MCF 10A (cell line): ENCODE measurements around the gene TPM1. TPM values are rescaled to one million over a fixed set of nuclear protein-coding genes. Genes with fewer than 3 reads are reported as not detected.

Experiments
- BruUV-seq: library from RNA; stranded (reverse); fragments of 400-500 nt; replicated peaks from 2 replicates; lab custom pipeline; 2021; lab: Mats Ljungman, UMichigan
- CTCF ChIA-PET: fragments of 300-600 bp; sonication (Branson Sonifier 250); formaldehyde crosslinking; extraction: SDS; loops from one replicate; lab custom pipeline; 2021; ENCODE audit warnings: antibody characterized with exemption, inconsistent platforms; lab: Yijun Ruan, JAX
- POLR2A ChIA-PET: fragments of 300-600, 350-650 bp; sonication (Branson Sonifier 250); formaldehyde crosslinking; extraction: SDS; loops from one replicate; lab custom pipeline; 2020; ENCODE audit warnings: antibody characterized with exemption, inconsistent platforms; lab: Yijun Ruan, JAX
- DNase-seq: peaks from one replicate; pipeline ENCODE4 v3.0.0-alpha.2; 2018; ENCODE audit not compliant: unreplicated experiment
- H3K27ac Mint-ChIP-seq: one replicate; pipeline ENCODE4 v1.8.0; 2022; ENCODE audit warnings: mild to moderate bottlenecking, low read depth, mixed read lengths; ENCODE audit not compliant: unreplicated experiment
- H3K27me3 Mint-ChIP-seq: one replicate; pipeline ENCODE4 v1.8.0; 2022; ENCODE audit warnings: mixed read lengths; ENCODE audit not compliant: insufficient read depth, unreplicated experiment
- H3K36me3 Mint-ChIP-seq: one replicate; pipeline ENCODE4 v1.8.0; 2022; ENCODE audit warnings: mild to moderate bottlenecking, moderate library complexity, mixed read lengths; ENCODE audit not compliant: insufficient read depth, unreplicated experiment
- H3K4me1 Mint-ChIP-seq: one replicate; pipeline ENCODE4 v1.8.0; 2022; ENCODE audit warnings: mixed read lengths; ENCODE audit not compliant: insufficient read depth, unreplicated experiment
- H3K4me3 Mint-ChIP-seq: one replicate; pipeline ENCODE4 v1.8.0; 2022; ENCODE audit warnings: mild to moderate bottlenecking, moderate library complexity, mixed read lengths; ENCODE audit not compliant: unreplicated experiment
- H3K9me3 Mint-ChIP-seq: one replicate; pipeline ENCODE4 v1.8.0; 2022; ENCODE audit warnings: mixed read lengths; ENCODE audit not compliant: unreplicated experiment
- intact Hi-C: fragments of 100-400 bp; cut with micrococcal nuclease; formaldehyde crosslinking; loops from 2 replicates; pipeline ENCODE4 v1.14.1; 2022
- total RNA-seq: library from RNA; stranded (reverse); gene quantifications from 2 replicates; pipeline ENCODE4 v1.2.3, GENCODE V29; 2022
- TF ChIP-seq, protein P1 (sequence below): fragments of 200-600 bp; IDR thresholded peaks from one replicate; pipeline ENCODE4 v1.8.0; 2022; ENCODE audit warnings: antibody characterized with exemption, mild to moderate bottlenecking; ENCODE audit not compliant: unreplicated experiment

TPM1 gene
- total RNA-seq, 1 experiment from 2014 or later: 67.8 TPM

DNA sequence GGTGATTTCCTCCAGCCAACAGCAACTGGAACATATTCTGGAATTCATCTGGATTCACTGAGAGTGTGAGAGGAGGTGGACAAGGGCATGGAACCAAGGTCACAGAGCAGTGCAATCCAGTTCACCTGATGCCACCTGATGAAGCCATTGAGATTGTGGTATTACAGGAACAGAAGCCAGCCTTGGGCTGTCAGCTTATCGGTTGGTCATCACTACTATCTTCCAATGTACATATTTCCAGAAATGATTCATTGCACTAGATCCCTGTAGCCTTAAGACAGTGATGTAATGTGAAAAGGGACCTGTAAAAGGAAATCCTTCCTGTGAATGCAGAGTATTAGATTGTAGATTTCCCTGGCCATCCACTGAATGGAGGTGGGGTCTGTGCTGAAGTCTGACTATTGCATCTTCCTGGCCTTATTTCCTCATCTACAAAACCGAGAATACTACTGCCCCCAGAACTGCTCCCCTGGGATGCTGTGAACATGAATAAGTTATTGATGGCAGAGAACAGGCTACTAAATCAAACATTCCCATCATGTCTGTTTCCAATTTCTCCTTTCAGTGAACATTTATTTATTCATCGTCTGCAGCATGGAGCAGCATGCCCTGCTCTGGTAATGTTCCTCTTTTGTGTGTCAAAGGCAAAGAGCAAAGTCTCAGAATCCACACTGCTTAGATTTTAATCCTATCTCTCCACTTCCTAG is 47.4 kb upstream of the TPM1 start:
- no TSS peak for BruUV-seq
- no peak overlapping the region for H3K27ac Mint-ChIP-seq
- TF ChIP-seq, protein P1, sequence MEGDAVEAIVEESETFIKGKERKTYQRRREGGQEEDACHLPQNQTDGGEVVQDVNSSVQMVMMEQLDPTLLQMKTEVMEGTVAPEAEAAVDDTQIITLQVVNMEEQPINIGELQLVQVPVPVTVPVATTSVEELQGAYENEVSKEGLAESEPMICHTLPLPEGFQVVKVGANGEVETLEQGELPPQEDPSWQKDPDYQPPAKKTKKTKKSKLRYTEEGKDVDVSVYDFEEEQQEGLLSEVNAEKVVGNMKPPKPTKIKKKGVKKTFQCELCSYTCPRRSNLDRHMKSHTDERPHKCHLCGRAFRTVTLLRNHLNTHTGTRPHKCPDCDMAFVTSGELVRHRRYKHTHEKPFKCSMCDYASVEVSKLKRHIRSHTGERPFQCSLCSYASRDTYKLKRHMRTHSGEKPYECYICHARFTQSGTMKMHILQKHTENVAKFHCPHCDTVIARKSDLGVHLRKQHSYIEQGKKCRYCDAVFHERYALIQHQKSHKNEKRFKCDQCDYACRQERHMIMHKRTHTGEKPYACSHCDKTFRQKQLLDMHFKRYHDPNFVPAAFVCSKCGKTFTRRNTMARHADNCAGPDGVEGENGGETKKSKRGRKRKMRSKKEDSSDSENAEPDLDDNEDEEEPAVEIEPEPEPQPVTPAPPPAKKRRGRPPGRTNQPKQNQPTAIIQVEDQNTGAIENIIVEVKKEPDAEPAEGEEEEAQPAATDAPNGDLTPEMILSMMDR: no peak

DNA sequence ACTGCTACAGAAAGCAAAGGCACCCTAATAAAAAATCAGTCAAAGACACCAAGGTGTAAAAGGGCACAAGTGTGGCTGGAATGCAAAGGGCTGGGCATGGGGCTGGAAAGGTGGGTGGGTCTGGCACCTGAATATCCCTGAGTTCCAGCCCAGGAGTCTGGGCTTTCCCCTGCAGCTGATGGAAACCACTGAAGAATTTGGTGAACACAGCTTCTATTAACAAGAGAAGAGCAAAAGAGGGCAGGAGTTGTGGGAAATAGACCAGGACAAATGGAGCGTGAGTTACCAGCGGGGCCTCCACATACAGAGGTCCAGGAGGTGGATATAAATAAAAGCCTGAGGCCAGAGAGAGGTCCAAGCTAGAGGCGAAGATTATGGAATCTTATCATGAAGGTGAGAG is 45.1 kb upstream of the TPM1 start:
- intact Hi-C loops: no loop called here
- DNase-seq: no peak
- Mint-ChIP-seq H3K27me3 (no peaks in the 10 kb centered on the region), H3K36me3 (no peaks in the 10 kb centered on the region), H3K27ac (no peak overlapping the region), H3K4me1 (no peaks in the 10 kb centered on the region), H3K4me3 (no peak overlapping the region), H3K9me3 (no peaks in the 10 kb centered on the region)
- POLR2A ChIA-PET: no interaction called here
- no TSS peak for BruUV-seq
- TF ChIP-seq, protein P1: no peak
- CTCF ChIA-PET: no interaction called here

More for the DNA sequence above, 47.4 kb upstream of the TPM1 start:
- no peaks in the 10 kb centered on the region for H3K27me3 Mint-ChIP-seq
- POLR2A ChIA-PET: no interaction called here
- no peak overlapping the region for H3K4me3 Mint-ChIP-seq
- intact Hi-C loops: no loop called here
- peaks cover 6% of the 10 kb centered on the region for H3K4me1 Mint-ChIP-seq
- CTCF ChIA-PET: no interaction called here
- H3K36me3 Mint-ChIP-seq: no peaks in the 10 kb centered on the region
- no peaks in the 10 kb centered on the region for H3K9me3 Mint-ChIP-seq
- DNase-seq: no peak

DNA sequence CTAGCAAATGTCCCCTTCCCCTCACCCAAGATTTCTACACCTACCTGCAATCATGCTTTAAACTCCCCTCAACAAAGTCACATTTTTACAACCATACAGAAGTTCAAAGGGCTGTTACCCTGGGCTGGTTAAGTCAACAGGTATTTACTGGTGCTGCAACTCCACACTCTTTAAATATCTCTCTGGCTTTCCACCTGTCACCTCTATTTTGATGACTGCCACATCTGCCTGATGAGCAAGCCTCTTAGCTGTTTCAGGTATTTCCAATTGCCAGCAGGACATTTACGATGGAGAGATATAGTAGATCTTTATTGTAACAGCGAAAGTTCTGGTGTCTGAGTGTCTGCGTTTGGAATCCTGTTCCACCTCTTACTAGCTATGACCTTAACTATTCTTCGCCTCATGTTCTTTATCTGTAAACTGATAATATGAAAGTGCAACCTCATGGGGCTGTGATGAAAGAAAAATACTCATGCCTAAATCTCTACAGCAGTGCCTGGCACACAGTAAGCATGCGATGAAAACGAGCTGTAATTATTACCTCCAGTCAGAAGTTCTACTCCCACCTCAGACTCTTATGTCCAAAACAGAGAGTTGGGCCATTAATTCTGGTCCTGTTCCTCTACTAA is 44.2 kb upstream of the TPM1 start:
- Mint-ChIP-seq H3K9me3 (no peaks in the 10 kb centered on the region), H3K27ac (no peak overlapping the region), H3K27me3 (no peaks in the 10 kb centered on the region), H3K36me3 (no peaks in the 10 kb centered on the region), H3K4me1 (no peaks in the 10 kb centered on the region), H3K4me3 (no peak overlapping the region)
- CTCF ChIA-PET: interaction anchor here (0.6 kb wide), 1 partner anchor 39 kb away, joined by 3 read pairs; no protein-coding TSS in a partner anchor
- BruUV-seq: no TSS peak
- DNase-seq: no peak
- POLR2A ChIA-PET: interaction anchor here (0.6 kb wide), 1 partner anchor 611 kb away, joined by 4 read pairs; no protein-coding TSS in a partner anchor
- intact Hi-C loops: no loop called here
- TF ChIP-seq, protein P1: no peak

DNA sequence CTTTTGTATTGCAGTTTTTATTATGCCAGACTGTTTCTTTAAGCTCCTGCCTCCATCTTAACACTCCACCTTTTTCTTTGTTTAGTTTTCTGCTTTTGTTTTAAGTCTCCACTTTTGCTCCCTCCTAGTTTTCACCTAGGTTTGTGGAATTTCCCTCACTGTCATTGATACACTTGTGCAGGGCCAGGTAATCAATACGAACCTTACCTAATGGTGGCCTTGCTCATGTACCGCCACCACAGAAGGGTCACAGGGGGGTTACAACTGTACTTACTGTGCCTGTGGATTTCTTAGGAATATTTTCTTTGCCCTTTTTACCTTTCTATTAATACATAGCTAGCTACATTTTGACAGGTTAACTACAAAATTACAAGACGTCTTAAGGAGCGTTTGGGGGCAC is 43.4 kb upstream of the TPM1 start:
- Mint-ChIP-seq H3K27ac (no peak overlapping the region), H3K4me3 (no peak overlapping the region)

More for the DNA sequence above, 43.4 kb upstream of the TPM1 start:
- H3K36me3 Mint-ChIP-seq: no peaks in the 10 kb centered on the region
- no TSS peak for BruUV-seq
- no peaks in the 10 kb centered on the region for H3K9me3 Mint-ChIP-seq
- no peak for DNase-seq
- intact Hi-C loops: no loop called here
- ChIA-PET POLR2A (interaction anchor here (0.6 kb wide), 1 partner anchor 612 kb away, joined by 4 read pairs; no protein-coding TSS in a partner anchor), CTCF (no interaction called here)
- H3K27me3 Mint-ChIP-seq: no peaks in the 10 kb centered on the region
- TF ChIP-seq, protein P1: no peak
- no peaks in the 10 kb centered on the region for H3K4me1 Mint-ChIP-seq
